ENCODE data around the gene KRT9.

GRCh38 chr17:41542357-41542756 is 29.5 kb downstream of the KRT9 start:
- TF ChIP-seq CTCF (IDR thresholded peaks at IDR 0.05) (no peak), POLR2AphosphoS5 (IDR thresholded peaks at IDR 0.05) (no peak)
